H9 (cell line): ENCODE data around the gene SLC5A1. TPM values are rescaled to one million over a fixed set of nuclear protein-coding genes. Genes with fewer than 3 reads are reported as not detected.

Experiments used
- DNase-seq: peaks from one replicate; pipeline ENCODE4 v3.0.0-alpha.2; 2017
- H2AFZ ChIP-seq: one replicate; pipeline ENCODE4 v1.6.1; 2013; ENCODE audit warnings: mild to moderate bottlenecking, low read length, control low read depth, moderate library complexity
- H2AK5ac ChIP-seq: 2 replicates; pipeline ENCODE4 v1.6.1; 2013; ENCODE audit warnings: low read length, control low read depth, mixed read lengths; ENCODE audit not compliant: insufficient read length
- H2BK120ac ChIP-seq: one replicate; pipeline ENCODE4 v1.6.1; 2013; ENCODE audit warnings: low read depth, mild to moderate bottlenecking, low read length, control low read depth, inconsistent platforms; ENCODE audit not compliant: poor library complexity, severe bottlenecking
- H2BK12ac ChIP-seq: 2 replicates; pipeline ENCODE4 v1.6.1; 2013; ENCODE audit warnings: low read length, control low read depth, mixed read lengths, low read depth; ENCODE audit not compliant: insufficient read length
- H2BK15ac ChIP-seq: 2 replicates; pipeline ENCODE4 v1.6.1; 2013; ENCODE audit warnings: low read depth, low read length, control low read depth
- H2BK20ac ChIP-seq: one replicate; pipeline ENCODE4 v1.6.1; 2013; ENCODE audit warnings: low read depth, mild to moderate bottlenecking, low read length, control low read depth, inconsistent platforms; ENCODE audit not compliant: poor library complexity, severe bottlenecking
- H2BK5ac ChIP-seq: 2 replicates; pipeline ENCODE4 v1.6.1; 2013; ENCODE audit warnings: low read length, control low read depth, mixed read lengths; ENCODE audit not compliant: insufficient read length
- H3K14ac ChIP-seq: 2 replicates; pipeline ENCODE4 v1.6.1; 2013; ENCODE audit warnings: low read length, control low read depth; ENCODE audit not compliant: insufficient read depth
- H3K18ac ChIP-seq: 2 replicates; pipeline ENCODE4 v1.6.1; 2013; ENCODE audit warnings: low read depth, mild to moderate bottlenecking, mixed read lengths, low read length, control low read depth; ENCODE audit not compliant: insufficient read length
- H3K23ac ChIP-seq: 2 replicates; pipeline ENCODE4 v1.6.1; 2013; ENCODE audit warnings: low read length, control low read depth, mixed read lengths, low read depth; ENCODE audit not compliant: insufficient read length
- H3K23me2 ChIP-seq: 2 replicates; pipeline ENCODE4 v1.6.1; 2013; ENCODE audit warnings: low read depth, mild to moderate bottlenecking, mixed read lengths, low read length, control low read depth; ENCODE audit not compliant: insufficient read length, poor library complexity, severe bottlenecking
- H3K27ac ChIP-seq: 2 replicates; pipeline ENCODE4 v1.5.1; 2013; ENCODE audit warnings: low read length, control low read depth, mixed read lengths, low read depth; ENCODE audit not compliant: insufficient read length
- H3K27me3 ChIP-seq: 2 replicates; pipeline ENCODE4 v1.6.1; 2013; ENCODE audit warnings: low read length, control low read depth, inconsistent platforms; ENCODE audit not compliant: insufficient read depth
- H3K4ac ChIP-seq: 2 replicates; pipeline ENCODE4 v1.6.1; 2013; ENCODE audit warnings: low read depth, mild to moderate bottlenecking, control low read depth, inconsistent platforms, low read length, moderate library complexity
- H3K4me1 ChIP-seq: 2 replicates; pipeline ENCODE4 v1.6.1; 2013; ENCODE audit warnings: low read length, control low read depth, inconsistent platforms; ENCODE audit not compliant: insufficient read depth
- H3K4me2 ChIP-seq: 2 replicates; pipeline ENCODE4 v1.6.1; 2013; ENCODE audit warnings: low read length, control low read depth, mixed read lengths; ENCODE audit not compliant: insufficient read length, insufficient read depth
- H3K56ac ChIP-seq: 2 replicates; pipeline ENCODE4 v1.6.1; 2013; ENCODE audit warnings: low read depth, mild to moderate bottlenecking, mixed read lengths, low read length, control low read depth; ENCODE audit not compliant: insufficient read length
- H3K79me1 ChIP-seq: 2 replicates; pipeline ENCODE4 v1.6.1; 2013; ENCODE audit warnings: low read depth, mild to moderate bottlenecking, moderate library complexity, low read length, control low read depth, inconsistent platforms; ENCODE audit not compliant: insufficient read depth, poor library complexity, severe bottlenecking
- H3K79me2 ChIP-seq: 2 replicates; pipeline ENCODE4 v1.6.1; 2013; ENCODE audit warnings: low read length, control low read depth, inconsistent platforms; ENCODE audit not compliant: insufficient read depth
- H3K9ac ChIP-seq: 2 replicates; pipeline ENCODE4 v1.6.1; 2013; ENCODE audit warnings: low read length, control low read depth, mixed read lengths; ENCODE audit not compliant: insufficient read length; ENCODE audit errors: extremely low read depth
- H3K9me3 ChIP-seq: one replicate; pipeline ENCODE4 v1.6.1; 2013; ENCODE audit warnings: low read depth, low read length, inconsistent platforms; ENCODE audit not compliant: control insufficient read depth
- H3T11ph ChIP-seq: one replicate; pipeline ENCODE4 v1.6.1; 2013; ENCODE audit warnings: mild to moderate bottlenecking, low read length, control low read depth, inconsistent platforms
- H4K20me1 ChIP-seq: one replicate; pipeline ENCODE4 v1.6.1; 2013; ENCODE audit not compliant: control insufficient read depth, insufficient read length, insufficient read depth
- H4K5ac ChIP-seq: 2 replicates; pipeline ENCODE4 v1.6.1; 2013; ENCODE audit warnings: low read depth, mild to moderate bottlenecking, mixed read lengths, low read length, control low read depth; ENCODE audit not compliant: insufficient read length
- H4K8ac ChIP-seq: replicated peaks from 2 replicates; pipeline ENCODE4 v1.6.1; 2013; ENCODE audit warnings: low read length, control low read depth, mixed read lengths, low read depth; ENCODE audit not compliant: insufficient read length
- H4K91ac ChIP-seq: 2 replicates; pipeline ENCODE4 v1.6.1; 2013; ENCODE audit warnings: low read depth, mild to moderate bottlenecking, moderate library complexity, mixed read lengths, low read length, control low read depth; ENCODE audit not compliant: insufficient read length
- H3K27ac Mint-ChIP-seq, 3 experiments: 2 replicates in 2 of 3; 3 replicates in 1 of 3; pipeline ENCODE4 v1.8.0; 2020 to 2021; ENCODE audit warnings: mixed read lengths in 3 of 3, mild to moderate bottlenecking in 1 of 3, moderate library complexity in 1 of 3
- H3K27me3 Mint-ChIP-seq: 2 replicates; pipeline ENCODE4 v1.8.0; 2021; ENCODE audit warnings: low read depth, mild to moderate bottlenecking, moderate library complexity, mixed read lengths
- H3K36me3 Mint-ChIP-seq, 3 experiments: 2 replicates in 2 of 3; 3 replicates in 1 of 3; pipeline ENCODE4 v1.8.0; 2020 to 2021; ENCODE audit warnings: low read depth in 3 of 3, mixed read lengths in 3 of 3; ENCODE audit not compliant: insufficient read depth in 1 of 3
- H3K4me1 Mint-ChIP-seq, 2 experiments: 2 replicates each; pipeline ENCODE4 v1.8.0; 2020; ENCODE audit warnings: mixed read lengths in 2 of 2
- H3K4me3 Mint-ChIP-seq, 2 experiments: 2 replicates in 1 of 2; 3 replicates in 1 of 2; pipeline ENCODE4 v1.8.0; 2020 to 2021; ENCODE audit warnings: mild to moderate bottlenecking in 2 of 2, mixed read lengths in 2 of 2, moderate library complexity in 1 of 2
- H3K9me3 Mint-ChIP-seq, 2 experiments: 2 replicates in 1 of 2; 3 replicates in 1 of 2; pipeline ENCODE4 v1.8.0; 2020; ENCODE audit warnings: mild to moderate bottlenecking in 2 of 2, mixed read lengths in 2 of 2, moderate library complexity in 1 of 2
- CTCF ChIP-seq: fragments of 200-600 bp; sonication (generic); conservative IDR thresholded peaks from 3 replicates; pipeline ENCODE4 v1.8.0; 2021; ENCODE audit warnings: antibody characterized with exemption, mild to moderate bottlenecking
- WGBS: extraction: QIAGEN DNeasy Blood & Tissue Kit; methylation state at CpG from one replicate; pipeline ENCODE4 v1.1.7; 2013; ENCODE audit warnings: missing lambda C conversion rate, low lambda C conversion rate, mixed read lengths; ENCODE audit not compliant: insufficient read length; ENCODE audit errors: extremely low coverage; 5-methylcytosine and 5-hydroxymethylcytosine counted together
- total RNA-seq: library from RNA; stranded (reverse); gene quantifications from 2 replicates; pipeline ENCODE4 v1.2.1, GENCODE V29; 2021

Gene SLC5A1
- total RNA-seq, 1 experiment from 2014 or later, result not detected

- Histone ChIP-seq H3K18ac (no peak overlapping the region), H2BK20ac (no peak overlapping the region)
These were observed 18.3 kb upstream of the SLC5A1 start for GRCh38 chr22:32024796-32025195.

More at GRCh38 chr22:32024796-32025195, 18.3 kb upstream of the SLC5A1 start:
- Histone ChIP-seq H3K4me2 (no peak overlapping the region), H3K14ac (no peak overlapping the region), H2BK12ac (no peak overlapping the region), H4K5ac (no peak overlapping the region), H3K27me3 (no peaks in the 10 kb centered on the region), H4K91ac (no peak overlapping the region), H4K20me1 (no peaks in the 10 kb centered on the region), H3K56ac (no peak overlapping the region), H3T11ph (no peak overlapping the region), H3K4ac (no peak overlapping the region), H3K9me3 (no peaks in the 10 kb centered on the region), H3K4me1 (peaks cover 2% of the 10 kb centered on the region; the same call in 1 of the 2 replicates), H3K79me1 (no peaks in the 10 kb centered on the region), H3K79me2 (no peaks in the 10 kb centered on the region), H3K23me2 (no peaks in the 10 kb centered on the region), H2BK5ac (no peak overlapping the region), H4K8ac (no peak overlapping the region), H2AFZ (no peak overlapping the region), H2BK120ac (no peak overlapping the region), H2AK5ac (no peak overlapping the region), H3K23ac (no peak overlapping the region), H3K9ac (no peak overlapping the region), H3K27ac (no peak overlapping the region), H2BK15ac (no peak overlapping the region)
- no CpG with 5 or more reads among the region's 1 CpG for WGBS
- Mint-ChIP-seq H3K36me3 (no peaks in the 10 kb centered on the region), H3K27ac (no peak overlapping the region), H3K4me1 (peaks cover 3 to 4% of the 10 kb centered on the region in 2 experiments; a peak in 1 of 4 replicates), H3K4me3 (no peak overlapping the region), H3K27me3 (peaks cover 36% of the 10 kb centered on the region), H3K9me3 (no peaks in the 10 kb centered on the region)
- no peak for TF ChIP-seq CTCF
- DNase-seq, result no peak
